Mesendoderm (in vitro differentiated cells): ENCODE results near the gene LENEP.

ENCODE experiments used
- DNase-seq: peaks from one replicate; pipeline ENCODE4 v3.0.0; 2013
- H2AK5ac ChIP-seq: 2 replicates; pipeline ENCODE4 v1.6.1; 2013; ENCODE audit warnings: low read length, inconsistent platforms
- H2BK120ac ChIP-seq: 2 replicates; pipeline ENCODE4 v1.6.1; 2013; ENCODE audit warnings: low read depth, mild to moderate bottlenecking, low read length, moderate library complexity, mixed read lengths
- H2BK15ac ChIP-seq: replicated peaks from 2 replicates; pipeline ENCODE4 v1.6.1; 2013; ENCODE audit warnings: low read depth, mild to moderate bottlenecking, moderate library complexity
- H2BK5ac ChIP-seq: 2 replicates; pipeline ENCODE4 v1.6.1; 2013; ENCODE audit warnings: low read length, inconsistent platforms
- H3K18ac ChIP-seq: 2 replicates; pipeline ENCODE4 v1.6.1; 2013; ENCODE audit warnings: mild to moderate bottlenecking, low read length, mixed read lengths
- H3K23ac ChIP-seq: one replicate; pipeline ENCODE4 v1.6.1; 2013; ENCODE audit warnings: low read length
- H3K27ac ChIP-seq: 2 replicates; pipeline ENCODE4 v1.5.1; 2013; ENCODE audit warnings: low read depth, mild to moderate bottlenecking, inconsistent platforms, low read length, moderate library complexity
- H3K27me3 ChIP-seq: 2 replicates; pipeline ENCODE4 v1.6.1; 2013; ENCODE audit warnings: low read length, control low read depth, mild to moderate bottlenecking, inconsistent platforms; ENCODE audit not compliant: insufficient read depth, poor library complexity
- H3K36me3 ChIP-seq: 2 replicates; pipeline ENCODE4 v1.6.1; 2013; ENCODE audit warnings: low read length, inconsistent platforms; ENCODE audit not compliant: control insufficient read depth, insufficient read depth
- H3K4ac ChIP-seq: one replicate; pipeline ENCODE4 v1.6.1; 2013; ENCODE audit warnings: low read depth, mild to moderate bottlenecking, low read length, moderate library complexity
- H3K4me1 ChIP-seq: 2 replicates; pipeline ENCODE4 v1.6.1; 2013; ENCODE audit warnings: low read depth, low read length, inconsistent platforms; ENCODE audit not compliant: control insufficient read depth
- H3K4me2 ChIP-seq: 2 replicates; pipeline ENCODE4 v1.6.1; 2013; ENCODE audit warnings: low read length
- H3K4me3 ChIP-seq: 2 replicates; pipeline ENCODE4 v1.5.1; 2013; ENCODE audit warnings: mild to moderate bottlenecking, low read length
- H3K56ac ChIP-seq: one replicate; pipeline ENCODE4 v1.6.1; 2013; ENCODE audit warnings: low read length
- H3K79me1 ChIP-seq: 2 replicates; pipeline ENCODE4 v1.6.1; 2013; ENCODE audit warnings: low read length, inconsistent platforms
- H3K79me2 ChIP-seq: 2 replicates; pipeline ENCODE4 v1.6.1; 2013; ENCODE audit warnings: mild to moderate bottlenecking, low read length; ENCODE audit not compliant: control insufficient read depth, insufficient read depth
- H3K9ac ChIP-seq: 2 replicates; pipeline ENCODE4 v1.6.1; 2013; ENCODE audit warnings: low read length, inconsistent platforms
- H4K5ac ChIP-seq: one replicate; pipeline ENCODE4 v1.6.1; 2013; ENCODE audit warnings: low read length
- H4K8ac ChIP-seq: one replicate; pipeline ENCODE4 v1.6.1; 2013; ENCODE audit warnings: low read depth, mild to moderate bottlenecking, control low read depth, low read length, moderate library complexity
- WGBS: extraction: QIAGEN DNeasy Blood & Tissue Kit; methylation state at CpG from one replicate; pipeline ENCODE4 v1.1.7; 2013; ENCODE audit warnings: low lambda C conversion rate, missing lambda C conversion rate; ENCODE audit not compliant: insufficient coverage; ENCODE audit errors: extremely low coverage; 5-methylcytosine and 5-hydroxymethylcytosine counted together

LENEP gene

DNA sequence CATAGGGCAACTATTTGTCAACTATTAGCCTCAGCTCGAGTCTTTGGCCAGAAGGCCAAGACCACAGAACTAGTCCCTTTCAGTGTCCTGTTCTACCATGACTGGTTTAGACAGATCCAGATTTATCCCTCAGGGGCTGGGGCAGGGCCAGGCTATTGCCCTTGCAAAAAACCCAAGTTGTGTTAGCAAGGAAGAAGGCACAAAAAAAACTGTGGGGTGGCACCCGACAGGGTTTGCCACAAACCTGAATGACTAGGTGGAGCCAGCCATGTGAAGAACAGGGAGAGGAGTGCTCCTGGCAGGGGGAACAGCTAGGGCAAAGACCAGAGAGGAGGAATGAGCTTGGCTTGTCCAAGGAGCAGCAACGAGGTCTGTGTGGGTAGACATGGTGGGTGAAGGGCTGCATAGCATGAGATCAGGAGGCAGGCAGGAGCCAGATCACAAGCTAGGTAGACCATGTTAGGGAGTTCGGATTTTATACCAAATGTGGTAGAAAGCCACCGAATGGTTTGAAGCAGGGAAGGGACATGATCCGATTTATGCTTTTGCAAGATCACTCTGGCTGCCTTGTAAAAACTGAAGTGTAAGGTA, 44.6 kb downstream of the LENEP start:
- Histone ChIP-seq H3K4ac (no peak overlapping the region), H3K18ac (no peak overlapping the region), H3K4me2 (no peak overlapping the region), H3K36me3 (no peaks in the 10 kb centered on the region), H2BK15ac (no peak overlapping the region), H3K23ac (no peak overlapping the region), H3K27ac (no peak overlapping the region), H2BK120ac (no peak overlapping the region), H3K27me3 (no peaks in the 10 kb centered on the region), H4K8ac (no peak overlapping the region), H4K5ac (no peak overlapping the region), H3K79me2 (no peaks in the 10 kb centered on the region), H2BK5ac (no peak overlapping the region), H3K56ac (no peak overlapping the region), H3K4me3 (no peak overlapping the region), H3K9ac (no peak overlapping the region), H2AK5ac (no peak overlapping the region), H3K4me1 (no peaks in the 10 kb centered on the region), H3K79me1 (no peaks in the 10 kb centered on the region)
- no CpG with 5 or more reads among the region's 6 CpGs for WGBS
- DNase-seq = no peak

DNA sequence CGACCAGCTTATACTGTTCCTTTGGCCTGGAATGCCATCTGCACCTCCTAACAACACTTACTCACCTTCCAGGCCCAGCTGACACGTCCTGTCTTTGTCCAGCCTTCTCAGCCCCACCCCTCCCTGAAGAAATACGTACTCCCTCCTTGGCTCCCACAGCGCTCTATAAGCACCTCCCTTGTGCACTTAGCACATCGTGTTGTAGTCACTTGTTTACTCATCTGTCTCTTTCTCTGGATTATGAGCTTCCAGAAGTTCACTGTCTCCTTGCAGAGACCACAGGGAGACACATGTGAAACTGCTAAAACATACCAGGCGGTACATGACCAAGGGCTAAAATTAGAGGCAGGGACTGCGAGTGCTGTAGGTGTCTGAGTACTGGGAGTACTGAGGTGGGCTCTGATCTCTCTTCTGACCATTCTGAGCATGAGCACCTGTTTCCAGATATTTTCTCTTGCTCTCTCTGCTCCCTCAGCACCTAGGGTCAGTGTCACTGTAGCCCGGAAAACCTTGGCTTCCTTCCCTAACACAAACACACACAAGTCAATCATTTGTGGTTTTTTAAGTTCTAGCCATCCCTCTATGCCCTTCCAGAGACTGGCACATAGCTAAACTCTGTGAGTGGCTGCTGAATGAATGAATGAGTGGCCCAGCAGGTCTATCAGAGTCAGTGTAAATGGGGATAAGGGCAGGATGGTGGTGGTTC, 45.4 kb downstream of the LENEP start:
- Histone ChIP-seq H3K27me3 (no peaks in the 10 kb centered on the region), H3K79me2 (no peaks in the 10 kb centered on the region), H2BK15ac (no peak overlapping the region), H3K79me1 (no peaks in the 10 kb centered on the region), H2AK5ac (no peak overlapping the region), H3K4me1 (no peaks in the 10 kb centered on the region), H4K5ac (no peak overlapping the region), H3K36me3 (no peaks in the 10 kb centered on the region), H3K27ac (no peak overlapping the region), H3K23ac (no peak overlapping the region), H3K9ac (no peak overlapping the region), H4K8ac (no peak overlapping the region), H3K56ac (no peak overlapping the region), H3K4ac (no peak overlapping the region), H2BK120ac (no peak overlapping the region), H3K4me2 (no peak overlapping the region), H3K4me3 (no peak overlapping the region), H3K18ac (no peak overlapping the region), H2BK5ac (no peak overlapping the region)
- DNase-seq = no peak
- WGBS = no CpG with 5 or more reads among the region's 8 CpGs

DNA sequence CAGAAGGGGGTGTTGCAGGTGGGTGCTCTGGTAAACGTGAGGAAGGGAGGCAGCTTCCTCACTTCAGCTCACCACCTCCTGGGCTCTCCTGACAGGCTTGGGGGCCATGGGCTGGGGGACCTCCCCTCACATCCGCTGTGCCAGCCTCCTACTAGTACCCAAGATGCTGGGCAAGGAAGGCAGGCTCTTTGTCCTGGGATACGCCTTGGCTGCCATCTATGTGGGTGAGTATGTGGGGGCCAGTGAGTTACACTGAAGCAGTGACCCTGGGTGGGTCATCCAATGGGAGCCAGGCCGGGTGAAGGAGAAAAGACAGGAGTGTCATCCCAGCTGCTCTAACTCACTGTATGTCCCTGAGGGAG, 45.9 kb downstream of the LENEP start:
- Histone ChIP-seq H3K56ac (no peak overlapping the region), H3K4ac (no peak overlapping the region), H2AK5ac (no peak overlapping the region), H3K9ac (no peak overlapping the region), H3K27me3 (no peaks in the 10 kb centered on the region), H3K23ac (no peak overlapping the region), H2BK120ac (no peak overlapping the region), H2BK5ac (no peak overlapping the region), H3K27ac (no peak overlapping the region), H4K8ac (no peak overlapping the region), H3K79me2 (no peaks in the 10 kb centered on the region), H3K4me1 (no peaks in the 10 kb centered on the region), H4K5ac (no peak overlapping the region), H3K79me1 (no peaks in the 10 kb centered on the region), H3K4me3 (no peak overlapping the region), H3K36me3 (no peaks in the 10 kb centered on the region), H3K18ac (no peak overlapping the region), H2BK15ac (no peak overlapping the region), H3K4me2 (no peak overlapping the region)
- no peak for DNase-seq
- WGBS = no CpG with 5 or more reads among the region's 4 CpGs

DNA sequence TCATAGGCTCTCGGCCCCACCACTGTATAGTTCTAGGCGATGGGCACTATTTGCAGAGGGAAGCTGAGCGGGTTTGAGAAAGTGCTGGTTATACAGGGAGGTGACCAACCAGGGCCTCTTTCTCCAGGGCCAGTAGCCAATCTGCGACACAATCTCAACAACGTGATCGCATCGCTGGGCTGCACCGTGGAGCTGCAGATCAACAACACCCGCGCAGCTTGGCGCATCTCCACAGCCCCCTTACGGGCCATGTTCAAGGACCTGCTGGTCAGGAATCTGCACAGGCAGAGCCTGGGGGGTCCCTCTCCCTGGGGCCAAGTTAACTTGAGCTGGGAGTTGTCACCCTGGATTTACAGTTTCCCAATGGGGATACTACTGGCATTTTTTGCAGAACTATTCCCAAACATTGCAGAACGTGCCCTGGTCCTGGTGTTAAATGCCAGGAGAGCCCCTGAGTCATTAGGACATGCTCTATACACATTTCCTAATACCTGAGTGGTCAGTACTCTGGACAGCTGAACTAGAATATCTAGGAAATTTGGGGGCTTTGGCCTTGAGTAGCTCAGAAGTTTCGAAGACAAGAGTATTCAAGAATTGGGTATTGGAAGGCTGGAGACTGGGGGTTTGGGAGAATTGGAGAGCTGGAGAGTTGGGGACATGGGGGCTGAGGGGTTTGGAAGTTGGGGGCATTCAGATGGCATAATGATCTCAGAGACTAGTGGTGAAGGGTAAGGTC, 47.1 kb downstream of the LENEP start:
- no peak overlapping the region for H4K5ac ChIP-seq
- H3K9ac ChIP-seq = no peak overlapping the region
- H2AK5ac ChIP-seq = no peak overlapping the region
- no peak for DNase-seq
- H2BK120ac ChIP-seq = no peak overlapping the region
- H2BK5ac ChIP-seq = no peak overlapping the region
- no peak overlapping the region for H3K56ac ChIP-seq
- no peak overlapping the region for H3K4me3 ChIP-seq
- H3K4me1 ChIP-seq = peaks cover 2% of the 10 kb centered on the region
- H3K18ac ChIP-seq = no peak overlapping the region
- no peaks in the 10 kb centered on the region for H3K27me3 ChIP-seq
- no peaks in the 10 kb centered on the region for H3K79me2 ChIP-seq
- no CpG with 5 or more reads among the region's 14 CpGs for WGBS
- H3K4me2 ChIP-seq = no peak overlapping the region
- no peak overlapping the region for H3K23ac ChIP-seq
- no peak overlapping the region for H2BK15ac ChIP-seq
- H4K8ac ChIP-seq = no peak overlapping the region
- no peak overlapping the region for H3K4ac ChIP-seq
- H3K36me3 ChIP-seq = no peaks in the 10 kb centered on the region
- H3K27ac ChIP-seq = no peak overlapping the region
- no peaks in the 10 kb centered on the region for H3K79me1 ChIP-seq

DNA sequence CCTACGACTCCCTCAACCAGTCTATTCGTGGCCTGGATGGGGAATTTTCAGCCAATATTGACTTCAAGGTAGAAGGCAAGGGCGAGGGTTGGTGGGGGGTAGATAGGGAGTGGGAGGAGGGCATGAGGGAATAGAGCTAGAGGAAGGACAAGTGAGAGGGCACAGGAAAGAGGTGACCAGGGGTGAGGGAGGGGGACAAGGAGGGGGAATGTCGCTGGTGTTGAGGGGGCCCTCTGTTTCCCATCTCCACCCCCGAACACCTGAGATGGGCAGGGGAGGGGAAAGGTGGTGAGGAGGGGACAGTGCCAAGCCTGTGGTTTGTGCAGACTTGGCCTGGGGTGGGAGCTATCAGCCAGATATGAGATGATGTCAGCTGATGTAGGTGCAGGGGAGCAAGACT, 49.4 kb downstream of the LENEP start:
- no CpG with 5 or more reads among the region's 5 CpGs for WGBS

More for the DNA sequence above, 49.4 kb downstream of the LENEP start:
- Histone ChIP-seq H2BK15ac (no peak overlapping the region), H4K5ac (no peak overlapping the region), H3K4me1 (peaks cover 2% of the 10 kb centered on the region), H3K56ac (no peak overlapping the region), H3K18ac (no peak overlapping the region), H2AK5ac (no peak overlapping the region), H2BK120ac (no peak overlapping the region), H4K8ac (no peak overlapping the region), H3K27me3 (no peaks in the 10 kb centered on the region), H3K4ac (no peak overlapping the region), H3K36me3 (no peaks in the 10 kb centered on the region), H3K9ac (no peak overlapping the region), H2BK5ac (no peak overlapping the region), H3K79me1 (no peaks in the 10 kb centered on the region), H3K4me2 (no peak overlapping the region), H3K27ac (no peak overlapping the region), H3K4me3 (no peak overlapping the region), H3K79me2 (no peaks in the 10 kb centered on the region), H3K23ac (no peak overlapping the region)
- no peak for DNase-seq
